KMS-11 (cell line): Measurements from ENCODE around the gene TMC2.

Experiments
- H2AFZ ChIP-seq: fragments of 200-600 bp; sonication (generic); 2 replicates; pipeline ENCODE4 v1.6.1; 2016; ENCODE audit warnings: antibody characterized with exemption, mixed run types, low read depth
- H3K27ac ChIP-seq: fragments of 200-600 bp; sonication (generic); 2 replicates; pipeline ENCODE4 v1.6.1; 2016; ENCODE audit warnings: mild to moderate bottlenecking, mixed run types
- H3K27me3 ChIP-seq: fragments of 200-600 bp; sonication (generic); 2 replicates; pipeline ENCODE4 v1.6.1; 2017; ENCODE audit warnings: mild to moderate bottlenecking, low read depth, mixed run types, moderate library complexity; ENCODE audit not compliant: insufficient read depth
- H3K36me3 ChIP-seq: fragments of 200-600 bp; sonication (generic); 2 replicates; pipeline ENCODE4 v1.6.1; 2017; ENCODE audit warnings: mild to moderate bottlenecking, mixed run types; ENCODE audit not compliant: insufficient read depth
- H3K4me1 ChIP-seq: fragments of 200-600 bp; sonication (generic); 2 replicates; pipeline ENCODE4 v1.6.1; 2016; ENCODE audit warnings: mild to moderate bottlenecking, low read depth, mixed run types; ENCODE audit not compliant: poor library complexity, severe bottlenecking
- H3K4me2 ChIP-seq: fragments of 200-600 bp; sonication (generic); 2 replicates; pipeline ENCODE4 v1.7.0; 2016; ENCODE audit warnings: mild to moderate bottlenecking, mixed run types
- H3K4me3 ChIP-seq: fragments of 200-600 bp; sonication (generic); IDR thresholded peaks from 2 replicates; pipeline ENCODE4 v1.6.1; 2017; ENCODE audit warnings: low read depth, low read length, mixed read lengths; ENCODE audit not compliant: insufficient read depth
- H3K79me2 ChIP-seq: fragments of 200-600 bp; sonication (generic); 2 replicates; pipeline ENCODE4 v1.6.1; 2016; ENCODE audit warnings: low read depth, mixed run types; ENCODE audit not compliant: insufficient read depth
- H3K9ac ChIP-seq: fragments of 200-600 bp; sonication (generic); 2 replicates; pipeline ENCODE4 v1.6.1; 2016; ENCODE audit warnings: mild to moderate bottlenecking, mixed run types
- H4K20me1 ChIP-seq: fragments of 200-600 bp; sonication (generic); 2 replicates; pipeline ENCODE4 v1.6.1; 2016; ENCODE audit warnings: mild to moderate bottlenecking, mixed run types; ENCODE audit not compliant: insufficient read depth
- CTCF ChIP-seq: fragments of 200-600 bp; sonication (generic); conservative IDR thresholded peaks from 2 replicates; pipeline ENCODE4 v1.6.1; 2017; ENCODE audit warnings: low read depth, mild to moderate bottlenecking, antibody characterized with exemption, low read length, moderate library complexity, mixed read lengths

TMC2 gene

GRCh38 chr20:2538356-2538755 is 2.0 kb downstream of the TMC2 start:
- Histone ChIP-seq H3K4me2 (no peak overlapping the region), H3K4me3 (no peak overlapping the region), H2AFZ (no peak overlapping the region), H3K36me3 (no peaks in the 10 kb centered on the region), H3K4me1 (no peaks in the 10 kb centered on the region), H3K79me2 (no peaks in the 10 kb centered on the region), H4K20me1 (no peaks in the 10 kb centered on the region), H3K9ac (no peak overlapping the region), H3K27me3 (no peaks in the 10 kb centered on the region), H3K27ac (no peak overlapping the region)
- no peak for TF ChIP-seq CTCF

DNA sequence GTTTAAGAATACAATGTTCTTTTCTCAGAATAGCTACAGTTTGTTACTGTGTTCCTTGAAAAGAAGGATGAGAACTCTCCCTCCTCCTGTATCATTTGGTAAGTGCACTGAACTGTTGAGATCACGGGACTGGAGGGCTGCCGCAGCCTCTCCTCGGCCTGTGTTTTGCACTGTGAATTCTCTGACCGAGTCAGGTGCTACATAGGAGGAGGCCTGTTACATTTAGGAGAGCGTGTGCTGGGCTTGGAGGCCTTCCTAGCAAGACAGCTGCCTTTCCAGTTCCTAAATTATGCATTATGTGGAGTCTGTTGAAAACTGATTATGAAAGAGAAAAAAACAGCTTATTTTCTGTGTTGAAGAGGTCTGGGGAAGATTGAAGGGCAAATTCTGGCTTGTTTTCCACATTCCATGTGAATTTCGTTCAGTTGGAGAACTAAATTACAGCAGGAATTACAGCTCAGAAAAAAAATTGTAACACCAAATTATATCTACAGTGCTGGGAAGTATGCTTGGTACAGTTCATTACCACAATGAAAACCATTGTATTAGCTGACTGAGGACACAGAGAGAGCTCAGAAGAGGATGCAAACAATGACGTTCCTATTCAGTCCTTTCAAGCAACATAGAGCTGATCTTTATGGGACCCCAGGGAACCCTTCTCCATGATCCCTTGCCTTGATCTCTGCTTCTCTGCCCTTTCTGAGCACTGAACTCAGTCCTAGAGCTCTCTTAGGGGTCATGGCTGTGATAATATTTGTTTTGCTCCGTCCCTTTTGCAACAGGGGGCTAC is 2.8 kb downstream of the TMC2 start:
- Histone ChIP-seq H3K27ac (no peak overlapping the region), H4K20me1 (no peaks in the 10 kb centered on the region), H3K9ac (no peak overlapping the region), H3K4me1 (no peaks in the 10 kb centered on the region), H3K27me3 (no peaks in the 10 kb centered on the region), H3K4me2 (no peak overlapping the region), H3K79me2 (no peaks in the 10 kb centered on the region), H3K4me3 (no peak overlapping the region), H3K36me3 (no peaks in the 10 kb centered on the region), H2AFZ (no peak overlapping the region)
- TF ChIP-seq CTCF = no peak

GRCh38 chr20:2541940-2542339 is 5.6 kb downstream of the TMC2 start:
- Histone ChIP-seq H3K9ac (no peak overlapping the region), H4K20me1 (no peaks in the 10 kb centered on the region), H3K36me3 (no peaks in the 10 kb centered on the region), H3K79me2 (no peaks in the 10 kb centered on the region), H3K4me3 (no peak overlapping the region), H3K27me3 (no peaks in the 10 kb centered on the region), H3K4me1 (no peaks in the 10 kb centered on the region), H3K27ac (no peak overlapping the region), H3K4me2 (no peak overlapping the region), H2AFZ (no peak overlapping the region)
- TF ChIP-seq CTCF = no peak

DNA sequence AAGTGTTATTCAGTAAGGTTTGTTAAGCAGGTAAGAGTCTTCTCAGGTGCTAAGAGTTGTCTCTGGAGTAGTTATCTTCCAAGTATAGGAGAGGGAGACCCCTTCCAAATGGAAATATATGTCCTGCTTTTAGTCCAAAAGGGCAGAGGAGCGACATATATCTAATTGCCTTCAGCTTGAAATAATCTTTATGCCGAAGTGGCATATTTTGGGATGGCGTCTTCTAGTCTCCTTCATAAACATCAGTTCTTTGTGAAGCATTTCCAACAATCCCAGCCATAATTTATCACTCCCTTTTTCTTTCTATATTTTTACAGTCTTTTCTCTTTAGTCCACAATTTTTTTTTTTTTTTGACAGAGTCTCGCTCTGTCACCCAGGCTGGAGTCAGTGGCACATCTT is 6.0 kb downstream of the TMC2 start:
- no peak overlapping the region for H3K4me2 ChIP-seq
- H2AFZ ChIP-seq = no peak overlapping the region
- H3K4me3 ChIP-seq = no peak overlapping the region
- no peaks in the 10 kb centered on the region for H4K20me1 ChIP-seq
- TF ChIP-seq CTCF = no peak
- no peaks in the 10 kb centered on the region for H3K4me1 ChIP-seq
- no peak overlapping the region for H3K27ac ChIP-seq
- H3K36me3 ChIP-seq = no peaks in the 10 kb centered on the region
- H3K9ac ChIP-seq = no peak overlapping the region
- H3K79me2 ChIP-seq = no peaks in the 10 kb centered on the region
- H3K27me3 ChIP-seq = no peaks in the 10 kb centered on the region
